ENCODE results near the gene LHFPL3.
A peak's percentile ranks its signal among the peaks of the same experiment; 100 is the strongest.

Gene LHFPL3

GRCh38 chr7:104818961-104819880 lies 490.8 kb downstream of the LHFPL3 start:
- H3K4me3 ChIP-seq, result no peak overlapping the region
- H3K27ac ChIP-seq, result no peak overlapping the region

- Histone ChIP-seq H3K27ac (no peak overlapping the region), H3K4me3 (no peak overlapping the region)
Observed at GRCh38 chr7:104820836-104821535, 492.6 kb downstream of the LHFPL3 start.

- Histone ChIP-seq H3K27ac (no peak overlapping the region), H3K4me3 (no peak overlapping the region)
Observed at GRCh38 chr7:104823177-104823576, 494.8 kb downstream of the LHFPL3 start.

- no peak overlapping the region for H3K27ac ChIP-seq
Observed at GRCh38 chr7:104825099-104825498, 496.7 kb downstream of the LHFPL3 start.

GRCh38 chr7:104826135-104826534 lies 497.7 kb downstream of the LHFPL3 start:
- Histone ChIP-seq H3K27ac (no peak overlapping the region), H3K4me3 (no peak overlapping the region)

More at GRCh38 chr7:104825099-104825498, 496.7 kb downstream of the LHFPL3 start:
- H3K4me3 ChIP-seq, result no peak overlapping the region

- Histone ChIP-seq H3K4me3 (no peak overlapping the region), H3K27ac (no peak overlapping the region)
Observed at GRCh38 chr7:104836976-104837375, 508.6 kb downstream of the LHFPL3 start.

- Histone ChIP-seq H3K27ac (no peak overlapping the region), H3K4me3 (no peak overlapping the region)
Observed at GRCh38 chr7:104838537-104839299, 510.3 kb downstream of the LHFPL3 start.

GRCh38 chr7:104839842-104840241 lies 511.4 kb downstream of the LHFPL3 start:
- H3K4me3 ChIP-seq, result no peak overlapping the region
- no peak overlapping the region for H3K27ac ChIP-seq

- Histone ChIP-seq H3K4me3 (no peak overlapping the region), H3K27ac (no peak overlapping the region)
Observed at GRCh38 chr7:104841798-104842197, 513.4 kb downstream of the LHFPL3 start.

- Histone ChIP-seq H3K27ac (no peak overlapping the region), H3K4me3 (no peak overlapping the region)
Observed at GRCh38 chr7:104843198-104843597, 514.8 kb downstream of the LHFPL3 start.

GRCh38 chr7:104845557-104845956 lies 517.2 kb downstream of the LHFPL3 start:
- no peak overlapping the region for H3K27ac ChIP-seq
- no peak overlapping the region for H3K4me3 ChIP-seq

- H3K4me3 ChIP-seq, result no peak overlapping the region
- H3K27ac ChIP-seq, result no peak overlapping the region
Observed at GRCh38 chr7:104846731-104847130, 518.3 kb downstream of the LHFPL3 start.

GRCh38 chr7:104848138-104848990 lies 520.0 kb downstream of the LHFPL3 start:
- H3K4me3 ChIP-seq, result no peak overlapping the region
- H3K27ac ChIP-seq, result peak overlapping the region in 1 of 21 experiments; percentile 47

- H3K4me3 ChIP-seq, result no peak overlapping the region
- no peak overlapping the region for H3K27ac ChIP-seq
Observed at GRCh38 chr7:104850374-104850773, 522.0 kb downstream of the LHFPL3 start.

GRCh38 chr7:104851268-104851667 lies 522.9 kb downstream of the LHFPL3 start:
- Histone ChIP-seq H3K27ac (no peak overlapping the region), H3K4me3 (no peak overlapping the region)

GRCh38 chr7:104852386-104852785 lies 524.0 kb downstream of the LHFPL3 start:
- Histone ChIP-seq H3K4me3 (no peak overlapping the region), H3K27ac (no peak overlapping the region)

- H3K27ac ChIP-seq, result no peak overlapping the region
Observed at GRCh38 chr7:104855861-104856260, 527.5 kb downstream of the LHFPL3 start.

GRCh38 chr7:104857458-104858425 lies 529.3 kb downstream of the LHFPL3 start:
- Histone ChIP-seq H3K4me3 (no peak overlapping the region), H3K27ac (no peak overlapping the region)

More at GRCh38 chr7:104855861-104856260, 527.5 kb downstream of the LHFPL3 start:
- no peak overlapping the region for H3K4me3 ChIP-seq

Measured in skin epidermis (tissue), 12 donors.